Stimulated activated effector memory CD8-positive, alpha-beta T cell treated with anti-CD3 and anti-CD28 coated beads, Interleukin-12 subunit alpha, Interleukin-12 subunit beta, amount 100 ng/mL, for 72 hours (primary cell): Measurements from ENCODE around the gene ARID3A.
A peak's percentile ranks its signal among the peaks of the same experiment; 100 is the strongest.

Source experiments
- ATAC-seq: fragments of 150-1000 bp; cut with Tn5 transposase; 2 replicates; pipeline ENCODE4 v1.10.0; 2021
- DNase-seq, 2 donors: peaks; one replicate each; pipeline ENCODE4 v3.0.0; 2021 to 2022; ENCODE audit warnings: low spot score in 2 of 2
- H3K27ac Mint-ChIP-seq: one replicate; pipeline ENCODE4 v1.8.0; 2022; ENCODE audit warnings: mild to moderate bottlenecking, mixed read lengths
- H3K36me3 Mint-ChIP-seq: one replicate; pipeline ENCODE4 v1.8.0; 2022; ENCODE audit warnings: mild to moderate bottlenecking, mixed read lengths
- H3K4me1 Mint-ChIP-seq: one replicate; pipeline ENCODE4 v1.8.0; 2022; ENCODE audit warnings: mixed read lengths
- H3K4me3 Mint-ChIP-seq: one replicate; pipeline ENCODE4 v1.8.0; 2022; ENCODE audit warnings: mild to moderate bottlenecking, mixed read lengths
- H3K9me3 Mint-ChIP-seq: one replicate; pipeline ENCODE4 v1.8.0; 2022; ENCODE audit warnings: mixed read lengths

ARID3A gene

GRCh38 chr19:966485-967088 is 40.8 kb downstream of the ARID3A start:
- Mint-ChIP-seq H3K36me3 (peaks cover 78% of the 10 kb centered on the region), H3K9me3 (no peaks in the 10 kb centered on the region), H3K4me1 (no peaks in the 10 kb centered on the region), H3K4me3 (no peak overlapping the region), H3K27ac (no peak overlapping the region)
- DNase-seq = no peak
- ATAC-seq = no peak

- ATAC-seq (no peak), DNase-seq (peak in 1 of 2 donors; percentile 54)
- peak overlapping the region; percentile 87 for H3K27ac Mint-ChIP-seq
- H3K4me3 Mint-ChIP-seq = no peak overlapping the region
- H3K4me1 Mint-ChIP-seq = no peaks in the 10 kb centered on the region
- peaks cover 73% of the 10 kb centered on the region for H3K36me3 Mint-ChIP-seq
- H3K9me3 Mint-ChIP-seq = no peaks in the 10 kb centered on the region
These were observed 44.9 kb downstream of the ARID3A start for GRCh38 chr19:970695-971094.

GRCh38 chr19:971795-972194 is 46.0 kb downstream of the ARID3A start:
- H3K4me3 Mint-ChIP-seq = no peak overlapping the region
- H3K4me1 Mint-ChIP-seq = no peaks in the 10 kb centered on the region
- H3K36me3 Mint-ChIP-seq = peaks cover 62% of the 10 kb centered on the region
- H3K27ac Mint-ChIP-seq = no peak overlapping the region
- ATAC-seq = no peak
- H3K9me3 Mint-ChIP-seq = no peaks in the 10 kb centered on the region
- no peak for DNase-seq

- no peak for DNase-seq
- Mint-ChIP-seq H3K9me3 (no peaks in the 10 kb centered on the region), H3K27ac (no peak overlapping the region), H3K4me1 (no peaks in the 10 kb centered on the region), H3K4me3 (no peak overlapping the region), H3K36me3 (peaks cover 57% of the 10 kb centered on the region)
- ATAC-seq = no peak
These were observed 46.4 kb downstream of the ARID3A start for GRCh38 chr19:972281-972680.

- no peaks in the 10 kb centered on the region for H3K4me1 Mint-ChIP-seq
- H3K9me3 Mint-ChIP-seq = no peaks in the 10 kb centered on the region
- H3K36me3 Mint-ChIP-seq = peaks cover 41% of the 10 kb centered on the region
- DNase-seq (no peak), ATAC-seq (no peak)
- no peak overlapping the region for H3K27ac Mint-ChIP-seq
- H3K4me3 Mint-ChIP-seq = no peak overlapping the region
These were observed 48.1 kb downstream of the ARID3A start for GRCh38 chr19:973726-974563.

GRCh38 chr19:974564-975257 is 48.9 kb downstream of the ARID3A start:
- Mint-ChIP-seq H3K36me3 (peaks cover 33% of the 10 kb centered on the region), H3K27ac (no peak overlapping the region), H3K9me3 (no peaks in the 10 kb centered on the region), H3K4me3 (no peak overlapping the region), H3K4me1 (no peaks in the 10 kb centered on the region)
- DNase-seq (no peak), ATAC-seq (peak; percentile 31)

GRCh38 chr19:976476-976875 is 50.6 kb downstream of the ARID3A start:
- Mint-ChIP-seq H3K4me1 (no peaks in the 10 kb centered on the region), H3K4me3 (no peak overlapping the region), H3K27ac (no peak overlapping the region), H3K36me3 (peaks cover 15% of the 10 kb centered on the region), H3K9me3 (no peaks in the 10 kb centered on the region)
- DNase-seq = no peak
- ATAC-seq = no peak

GRCh38 chr19:977058-977464 is 51.2 kb downstream of the ARID3A start:
- peaks cover 10% of the 10 kb centered on the region for H3K36me3 Mint-ChIP-seq
- no peak overlapping the region for H3K27ac Mint-ChIP-seq
- ATAC-seq (no peak), DNase-seq (no peak)
- no peaks in the 10 kb centered on the region for H3K9me3 Mint-ChIP-seq
- no peaks in the 10 kb centered on the region for H3K4me1 Mint-ChIP-seq
- no peak overlapping the region for H3K4me3 Mint-ChIP-seq

GRCh38 chr19:979318-979741 is 53.5 kb downstream of the ARID3A start:
- Mint-ChIP-seq H3K36me3 (peaks cover 5% of the 10 kb centered on the region), H3K4me1 (peaks cover 3% of the 10 kb centered on the region), H3K9me3 (no peaks in the 10 kb centered on the region), H3K4me3 (no peak overlapping the region), H3K27ac (no peak overlapping the region)
- ATAC-seq = no peak
- no peak for DNase-seq

- no peaks in the 10 kb centered on the region for H3K9me3 Mint-ChIP-seq
- no peak for ATAC-seq
- H3K27ac Mint-ChIP-seq = no peak overlapping the region
- DNase-seq = no peak
- H3K4me1 Mint-ChIP-seq = peaks cover 13% of the 10 kb centered on the region
- peaks cover 15% of the 10 kb centered on the region for H3K36me3 Mint-ChIP-seq
- no peak overlapping the region for H3K4me3 Mint-ChIP-seq
These were observed 54.5 kb downstream of the ARID3A start for GRCh38 chr19:980133-980998.

GRCh38 chr19:982567-983170 is 56.8 kb downstream of the ARID3A start:
- H3K9me3 Mint-ChIP-seq = no peaks in the 10 kb centered on the region
- H3K27ac Mint-ChIP-seq = no peak overlapping the region
- H3K4me1 Mint-ChIP-seq = peaks cover 27% of the 10 kb centered on the region
- H3K36me3 Mint-ChIP-seq = peaks cover 38% of the 10 kb centered on the region
- ATAC-seq (peak; percentile 85), DNase-seq (peak; percentile 92 to 93)
- H3K4me3 Mint-ChIP-seq = peak overlapping the region; percentile 17

- ATAC-seq = peak; percentile 92
- H3K4me3 Mint-ChIP-seq = peak within 1 kb of the TSS; percentile 96
- H3K4me1 Mint-ChIP-seq = peaks cover 35% of the 10 kb centered on the region
- no peaks in the 10 kb centered on the region for H3K9me3 Mint-ChIP-seq
- peaks cover 50% of the 10 kb centered on the region for H3K36me3 Mint-ChIP-seq
- peak; percentile 84 to 93 for DNase-seq
- H3K27ac Mint-ChIP-seq = peak within 1 kb of the TSS; percentile 96
These were observed 58.5 kb downstream of the ARID3A start, which contains the start of gene WDR18 for GRCh38 chr19:984165-984967. Gene WDR18 (plus strand): TSS chr19:984345. CDS start chr19:984354, 9 bp downstream.

GRCh38 chr19:986083-986482 is 60.2 kb downstream of the ARID3A start:
- Mint-ChIP-seq H3K4me3 (peak overlapping the region; percentile 96), H3K4me1 (peaks cover 36% of the 10 kb centered on the region), H3K9me3 (no peaks in the 10 kb centered on the region), H3K36me3 (peaks cover 62% of the 10 kb centered on the region), H3K27ac (no peak overlapping the region)
- ATAC-seq = no peak
- no peak for DNase-seq

GRCh38 chr19:988081-988480 is 62.2 kb downstream of the ARID3A start:
- peaks cover 36% of the 10 kb centered on the region for H3K4me1 Mint-ChIP-seq
- DNase-seq (no peak), ATAC-seq (no peak)
- peaks cover 66% of the 10 kb centered on the region for H3K36me3 Mint-ChIP-seq
- H3K27ac Mint-ChIP-seq = no peak overlapping the region
- H3K9me3 Mint-ChIP-seq = no peaks in the 10 kb centered on the region
- H3K4me3 Mint-ChIP-seq = no peak overlapping the region
